Measurements from ENCODE around the gene NPIPA2. TPM values are rescaled to one million over a fixed set of nuclear protein-coding genes. Genes with fewer than 3 reads are reported as not detected.
"Not testable (repeated sequence)": the region's sequence is repeated elsewhere in the genome, so short reads cannot be mapped to it uniquely, and the experiment has no call there.

The NPIPA2 gene
- total and polyA plus RNA-seq, 5 experiments from 2014 or later: 4.3 to 4.5 TPM; not detected in 3

GRCh38 chr16:14789577-14789976 is 47.2 kb downstream of the NPIPA2 start:
- H3K9me3 Mint-ChIP-seq, H3K36me3 Mint-ChIP-seq, POLR2A ChIA-PET, H3K4me1 Mint-ChIP-seq, DNase-seq, H3K27ac Mint-ChIP-seq, H3K27me3 Mint-ChIP-seq, ATAC-seq, H3K4me3 Mint-ChIP-seq: not testable (repeated sequence)

GRCh38 chr16:14790320-14790956 is 48.1 kb downstream of the NPIPA2 start:
- DNase-seq, H3K4me1 Mint-ChIP-seq, H3K36me3 Mint-ChIP-seq, H3K4me3 Mint-ChIP-seq, H3K27me3 Mint-ChIP-seq, H3K9me3 Mint-ChIP-seq, POLR2A ChIA-PET, H3K27ac Mint-ChIP-seq, ATAC-seq: not testable (repeated sequence)

DNA sequence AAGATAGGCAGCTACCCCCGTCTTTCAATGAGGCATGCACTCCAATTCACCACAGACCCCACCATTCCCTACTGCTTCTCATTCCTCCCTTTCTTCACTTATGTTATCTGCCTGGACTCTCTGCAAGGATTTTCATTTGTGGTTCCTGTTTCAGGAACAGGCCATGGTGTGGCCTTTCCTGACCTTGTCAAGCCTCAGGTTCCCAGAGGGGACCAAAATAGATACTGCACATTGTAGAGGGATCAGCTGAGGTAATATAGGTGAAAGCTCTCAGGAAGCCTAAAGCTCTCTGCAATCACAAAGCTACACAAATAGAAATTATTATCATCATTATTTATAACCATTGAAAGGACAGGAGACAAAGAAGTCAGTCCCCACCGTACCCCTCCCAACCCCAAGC is 50.6 kb downstream of the NPIPA2 start:
- ATAC-seq, H3K27ac Mint-ChIP-seq, H3K27me3 Mint-ChIP-seq, H3K4me3 Mint-ChIP-seq, H3K4me1 Mint-ChIP-seq, H3K36me3 Mint-ChIP-seq, POLR2A ChIA-PET, H3K9me3 Mint-ChIP-seq, DNase-seq: not testable (repeated sequence)

GRCh38 chr16:14797558-14797957 is 55.2 kb downstream of the NPIPA2 start:
- H3K4me3 Mint-ChIP-seq, ATAC-seq, H3K36me3 Mint-ChIP-seq, H3K27ac Mint-ChIP-seq, POLR2A ChIA-PET, H3K27me3 Mint-ChIP-seq, DNase-seq, H3K4me1 Mint-ChIP-seq, H3K9me3 Mint-ChIP-seq: not testable (repeated sequence)

GRCh38 chr16:14803577-14803976 is 61.2 kb downstream of the NPIPA2 start:
- POLR2A ChIA-PET, H3K9me3 Mint-ChIP-seq: not testable (repeated sequence)

GRCh38 chr16:14807184-14807678 is 64.9 kb downstream of the NPIPA2 start:
- POLR2A ChIA-PET, DNase-seq, ATAC-seq, H3K27me3 Mint-ChIP-seq, H3K4me1 Mint-ChIP-seq, H3K27ac Mint-ChIP-seq, H3K36me3 Mint-ChIP-seq, H3K4me3 Mint-ChIP-seq, H3K9me3 Mint-ChIP-seq: not testable (repeated sequence)

More at GRCh38 chr16:14803577-14803976, 61.2 kb downstream of the NPIPA2 start:
- H3K27me3 Mint-ChIP-seq, DNase-seq, H3K4me1 Mint-ChIP-seq, ATAC-seq, H3K27ac Mint-ChIP-seq, H3K36me3 Mint-ChIP-seq, H3K4me3 Mint-ChIP-seq: not testable (repeated sequence)

DNA sequence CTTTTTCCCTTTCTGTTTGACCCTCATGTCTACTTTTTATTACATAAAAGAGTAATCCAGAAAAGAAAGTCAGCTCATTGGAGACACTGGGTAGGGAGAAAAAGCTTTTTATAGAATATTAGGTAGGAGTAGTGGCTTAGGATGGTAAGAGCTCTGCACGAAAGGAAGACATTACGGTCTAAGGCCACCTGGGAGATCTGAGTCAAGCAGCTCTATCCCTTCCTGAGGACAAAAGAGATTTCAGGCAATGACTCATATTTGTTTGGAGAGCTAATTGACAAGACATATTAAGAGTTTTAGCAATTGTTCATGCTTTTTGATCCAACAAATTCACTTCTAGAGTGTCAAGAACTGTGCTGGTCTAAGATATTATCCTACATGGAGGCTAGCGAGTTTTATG is 71.6 kb downstream of the NPIPA2 start:
- H3K9me3 Mint-ChIP-seq, H3K27ac Mint-ChIP-seq, H3K36me3 Mint-ChIP-seq, H3K27me3 Mint-ChIP-seq, H3K4me1 Mint-ChIP-seq, ATAC-seq, H3K4me3 Mint-ChIP-seq, DNase-seq, POLR2A ChIA-PET: not testable (repeated sequence)

Other genes starting within 250 kb of the NPIPA2 start
- gene PARN, start 112.3 kb upstream of the NPIPA2 start, total RNA-seq: 10 to 100 TPM; 47.9 to 49.7 TPM
- gene PARN, start 112.3 kb upstream of the NPIPA2 start, polyA plus RNA-seq: 10 to 100 TPM; 40.8 to 50.8 (median 44.0) TPM
- 10 to 100 TPM; 76.1 to 82.5 TPM for gene BFAR, start 109.6 kb upstream of the NPIPA2 start, total RNA-seq
- gene BFAR, start 109.6 kb upstream of the NPIPA2 start, polyA plus RNA-seq: 10 to 100 TPM; 43.2 to 48.6 (median 46.5) TPM
- gene PLA2G10, start 48.2 kb upstream of the NPIPA2 start, total RNA-seq: not detected
- gene PLA2G10, start 48.2 kb upstream of the NPIPA2 start, polyA plus RNA-seq: not detected
- 1 to 10 TPM in 1 of 2 experiments, not detected in 1; 2.0 TPM for gene NPIPA3, start 39.1 kb upstream of the NPIPA2 start, total RNA-seq
- gene NPIPA3, start 39.1 kb upstream of the NPIPA2 start, polyA plus RNA-seq: under 1 TPM in 1 of 3 donors, not detected in 2; 0.35 TPM
- 10 to 100 TPM; 43.4 to 52.9 TPM for gene NOMO1, start 91.2 kb downstream of the NPIPA2 start, total RNA-seq
- 10 to 100 TPM; 29.5 to 39.5 (median 33.8) TPM for gene NOMO1, start 91.2 kb downstream of the NPIPA2 start, polyA plus RNA-seq
- 100 to 1,000 TPM; 164 to 180 TPM for gene NPIPA1, start 194.9 kb downstream of the NPIPA2 start, total RNA-seq
- gene NPIPA1, start 194.9 kb downstream of the NPIPA2 start, polyA plus RNA-seq: 1 to 10 TPM in 1 of 3 donors, under 1 TPM in 2; 0.52 to 6.2 (median 0.54) TPM
- 10 to 100 TPM; 76.1 to 77.8 TPM for gene PDXDC1, start 232.5 kb downstream of the NPIPA2 start, total RNA-seq
- 10 to 100 TPM; 25.0 to 35.7 (median 28.2) TPM for gene PDXDC1, start 232.5 kb downstream of the NPIPA2 start, polyA plus RNA-seq